OCI-LY7 (cell line): Measurements from ENCODE around the gene TP53RK.

Experiments used
- EZH2phosphoT487 ChIP-seq: fragments of 200-600 bp; sonication (generic); IDR thresholded peaks from 2 replicates; pipeline ENCODE4 v1.6.1; 2018; ENCODE audit warnings: low read depth, borderline replicate concordance, mild to moderate bottlenecking, mixed run types, antibody characterized with exemption, low read length, moderate library complexity, mixed read lengths
- TF ChIP-seq, protein P1 (sequence below): fragments of 200-600 bp; sonication (generic); conservative IDR thresholded peaks from 2 replicates; pipeline ENCODE4 v1.5.1; 2014; ENCODE audit warnings: mild to moderate bottlenecking, antibody characterized with exemption, low read length, moderate library complexity, mixed read lengths

DNA sequence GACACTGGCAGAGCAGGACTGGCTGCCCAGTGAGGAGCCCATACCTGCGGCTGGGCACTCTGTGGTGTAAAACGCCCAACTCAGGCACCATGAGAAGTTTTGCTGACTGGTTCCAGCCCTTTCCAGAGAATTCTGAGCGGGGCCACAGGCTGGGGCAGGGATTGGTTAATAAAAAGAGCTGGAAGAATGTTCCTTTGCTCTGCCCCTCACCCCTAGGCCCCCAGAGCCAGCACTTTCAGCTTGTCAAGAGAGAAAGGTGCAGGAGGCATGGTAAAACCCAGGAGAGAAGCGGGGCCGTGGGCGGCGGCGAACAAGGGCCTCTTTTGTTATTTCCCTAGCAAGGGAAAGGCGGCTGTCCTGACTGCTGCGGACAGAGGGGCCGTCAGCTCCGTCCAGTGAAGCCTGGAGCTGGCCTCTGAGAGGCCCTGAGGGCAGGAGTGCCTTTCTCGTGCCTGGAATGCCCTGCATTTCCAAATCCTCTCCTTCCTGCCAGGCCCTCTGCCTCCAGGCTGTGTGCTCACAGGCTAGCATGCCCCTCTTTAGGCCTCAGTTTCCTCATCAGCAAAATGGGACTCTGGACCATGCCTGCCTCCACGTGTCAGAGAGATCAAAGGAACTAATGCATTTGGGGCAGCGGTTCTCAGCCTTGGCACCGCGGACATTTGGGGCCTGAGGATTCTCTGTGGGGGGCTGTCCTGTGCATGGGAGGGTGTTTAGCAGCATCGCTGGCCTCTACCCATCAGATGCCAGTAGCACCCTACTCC is 50.9 kb downstream of the TP53RK start:
- TF ChIP-seq, protein P1, sequence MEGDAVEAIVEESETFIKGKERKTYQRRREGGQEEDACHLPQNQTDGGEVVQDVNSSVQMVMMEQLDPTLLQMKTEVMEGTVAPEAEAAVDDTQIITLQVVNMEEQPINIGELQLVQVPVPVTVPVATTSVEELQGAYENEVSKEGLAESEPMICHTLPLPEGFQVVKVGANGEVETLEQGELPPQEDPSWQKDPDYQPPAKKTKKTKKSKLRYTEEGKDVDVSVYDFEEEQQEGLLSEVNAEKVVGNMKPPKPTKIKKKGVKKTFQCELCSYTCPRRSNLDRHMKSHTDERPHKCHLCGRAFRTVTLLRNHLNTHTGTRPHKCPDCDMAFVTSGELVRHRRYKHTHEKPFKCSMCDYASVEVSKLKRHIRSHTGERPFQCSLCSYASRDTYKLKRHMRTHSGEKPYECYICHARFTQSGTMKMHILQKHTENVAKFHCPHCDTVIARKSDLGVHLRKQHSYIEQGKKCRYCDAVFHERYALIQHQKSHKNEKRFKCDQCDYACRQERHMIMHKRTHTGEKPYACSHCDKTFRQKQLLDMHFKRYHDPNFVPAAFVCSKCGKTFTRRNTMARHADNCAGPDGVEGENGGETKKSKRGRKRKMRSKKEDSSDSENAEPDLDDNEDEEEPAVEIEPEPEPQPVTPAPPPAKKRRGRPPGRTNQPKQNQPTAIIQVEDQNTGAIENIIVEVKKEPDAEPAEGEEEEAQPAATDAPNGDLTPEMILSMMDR = no peak
- no peak for TF ChIP-seq EZH2phosphoT487
